Stimulated activated CD4-positive, alpha-beta T cell treated with anti-CD3 and anti-CD28 coated beads, Interleukin-12 subunit alpha, Interleukin-12 subunit beta, amount 100 ng/mL, for 24 hours (primary cell): Measurements from ENCODE around the gene EID2B.

Experiments used
- DNase-seq, 2 experiments: peaks; one replicate each; pipeline ENCODE4 v3.0.0-alpha.2; 2020; ENCODE audit warnings: low read depth in 2 of 2

Gene EID2B

GRCh38 chr19:39533003-39533512, 406 bp upstream of the EID2B start:
- DNase-seq = no peak

- DNase-seq = no peak
Measured at GRCh38 chr19:39531834-39532232, 819 bp downstream of the EID2B start.

- no peak for DNase-seq
Measured at GRCh38 chr19:39525205-39525604, 7.4 kb downstream of the EID2B start.

GRCh38 chr19:39524495-39524894, 8.2 kb downstream of the EID2B start:
- DNase-seq = no peak

GRCh38 chr19:39520541-39521484, 11.8 kb downstream of the EID2B start:
- DNase-seq = no peak

- no peak for DNase-seq
Measured at GRCh38 chr19:39518975-39519374, 13.7 kb downstream of the EID2B start.

- DNase-seq = no peak
Measured at GRCh38 chr19:39518458-39518857, 14.2 kb downstream of the EID2B start.

- DNase-seq = no peak
Measured at GRCh38 chr19:39517432-39517831, 15.2 kb downstream of the EID2B start.

- no peak for DNase-seq
Measured at GRCh38 chr19:39516270-39516669, 16.4 kb downstream of the EID2B start.

GRCh38 chr19:39515551-39516191, 17.0 kb downstream of the EID2B start:
- no peak for DNase-seq

GRCh38 chr19:39514840-39515550, 17.7 kb downstream of the EID2B start, which contains the start of gene SELENOV:
Gene SELENOV (plus strand): TSS chr19:39515139. CDS start chr19:39515213, 74 bp downstream.
- no peak for DNase-seq

- DNase-seq = no peak
Measured at GRCh38 chr19:39512988-39513387, 19.7 kb downstream of the EID2B start.

- DNase-seq = no peak
Measured at GRCh38 chr19:39509233-39509632, 23.4 kb downstream of the EID2B start.

- no peak for DNase-seq
Measured at GRCh38 chr19:39508629-39509028, 24.0 kb downstream of the EID2B start.

- DNase-seq = no peak
Measured at GRCh38 chr19:39507715-39508364, 24.8 kb downstream of the EID2B start.

- peak; percentile 30 to 53 for DNase-seq
Measured at GRCh38 chr19:39506944-39507714, 25.5 kb downstream of the EID2B start.

GRCh38 chr19:39506598-39506943, 26.1 kb downstream of the EID2B start:
- DNase-seq = no peak

- peak; percentile 55 to 65 for DNase-seq
Measured at GRCh38 chr19:39502640-39503417, 29.8 kb downstream of the EID2B start.

GRCh38 chr19:39501340-39501739, 31.3 kb downstream of the EID2B start:
- no peak for DNase-seq

- DNase-seq = no peak
Measured at GRCh38 chr19:39500543-39500942, 32.1 kb downstream of the EID2B start.
